ENCODE results near the gene UBE2F. TPM values are rescaled to one million over a fixed set of nuclear protein-coding genes. Genes with fewer than 3 reads are reported as not detected.

The UBE2F gene
- total RNA-seq, 1 experiment from 2014 or later, result 116 TPM

DNA sequence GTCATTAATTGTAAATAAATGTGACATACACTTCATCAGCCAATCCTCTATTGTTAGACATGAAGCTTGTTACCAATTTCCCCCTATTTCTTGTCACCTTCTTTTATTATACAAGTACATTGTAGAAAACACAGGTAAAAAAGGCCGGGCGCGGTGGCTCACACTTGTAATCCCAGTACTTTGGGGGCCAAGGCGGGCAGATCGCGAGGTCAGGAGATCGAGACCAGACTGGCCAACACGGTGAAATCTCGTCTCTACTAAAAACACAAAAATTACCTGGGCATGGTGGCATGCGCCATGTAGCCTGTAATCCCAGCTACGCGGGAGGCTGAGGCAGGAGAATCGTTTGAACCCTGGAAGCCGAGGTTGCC is 42.7 kb upstream of the UBE2F start:
- Mint-ChIP-seq H3K27me3 (ENCODE audit: insufficient read depth, unreplicated experiment) (no peaks in the 10 kb centered on the region), H3K4me3 (ENCODE audit: unreplicated experiment) (no peak overlapping the region), H3K9me3 (ENCODE audit: unreplicated experiment) (peaks cover 7% of the 10 kb centered on the region), H3K27ac (ENCODE audit: low read depth, unreplicated experiment) (peak overlapping the region; percentile 75), H3K4me1 (ENCODE audit: insufficient read depth, unreplicated experiment) (peaks cover 15% of the 10 kb centered on the region), H3K36me3 (ENCODE audit: insufficient read depth, unreplicated experiment) (no peaks in the 10 kb centered on the region)
- BruUV-seq (replicated peaks), result no TSS peak
- DNase-seq (ENCODE audit: unreplicated experiment), result no peak
- ChIA-PET CTCF (interaction anchor here (0.6 to 1.7 kb wide), 9 partner anchors 12 to 1239 kb away, joined by 3 to 5 read pairs (median 3); partner anchors contain the start of gene SCLY), POLR2A (no interaction called here)
- TF ChIP-seq CTCF (IDR thresholded peaks at IDR 0.05; ENCODE audit: unreplicated experiment), result no peak
- intact Hi-C loops (cut with micrococcal nuclease), result no loop called here

GRCh38 chr2:237927135-237927534 is 39.7 kb upstream of the UBE2F start:
- Mint-ChIP-seq H3K4me3 (ENCODE audit: unreplicated experiment) (no peak overlapping the region), H3K27ac (ENCODE audit: low read depth, unreplicated experiment) (no peak overlapping the region), H3K9me3 (ENCODE audit: unreplicated experiment) (peaks cover 17% of the 10 kb centered on the region), H3K27me3 (ENCODE audit: insufficient read depth, unreplicated experiment) (no peaks in the 10 kb centered on the region), H3K4me1 (ENCODE audit: insufficient read depth, unreplicated experiment) (peaks cover 20% of the 10 kb centered on the region), H3K36me3 (ENCODE audit: insufficient read depth, unreplicated experiment) (no peaks in the 10 kb centered on the region)
- POLR2A ChIA-PET, result interaction anchor here (1.0 to 1.1 kb wide), 2 partner anchors 8 to 38 kb away, joined by 3 to 4 read pairs; no protein-coding TSS in a partner anchor
- DNase-seq (ENCODE audit: unreplicated experiment), result no peak
- no TSS peak for BruUV-seq (replicated peaks)
- TF ChIP-seq CTCF (IDR thresholded peaks at IDR 0.05; ENCODE audit: unreplicated experiment), result no peak
- CTCF ChIA-PET, result interaction anchor here (0.8 kb wide), 1 partner anchor 103 kb away, joined by 3 read pairs; no protein-coding TSS in a partner anchor
- intact Hi-C loops (cut with micrococcal nuclease), result no loop called here

DNA sequence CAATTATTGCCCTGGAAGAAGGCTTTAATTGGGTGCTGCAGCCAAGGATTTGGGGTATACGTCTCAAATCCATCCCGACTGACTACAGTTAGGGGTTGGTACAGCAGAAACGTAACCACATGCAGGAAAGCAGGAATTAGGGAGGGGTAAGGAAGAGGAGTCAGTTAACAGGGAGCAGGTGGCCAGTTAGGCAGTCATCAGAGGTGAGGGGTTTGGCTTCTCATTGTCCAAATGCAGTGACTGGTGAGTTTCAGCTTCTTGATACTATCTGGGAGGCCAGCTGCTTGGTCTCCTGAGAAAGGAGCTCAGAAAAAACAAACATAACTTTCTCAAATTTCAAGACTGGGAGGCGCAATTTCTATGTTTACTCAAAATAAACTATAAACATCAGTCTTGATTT is 38.8 kb upstream of the UBE2F start:
- CTCF ChIA-PET, result interaction anchor here (1.4 kb wide), 1 partner anchor 12 kb away, joined by 3 read pairs; no protein-coding TSS in a partner anchor
- POLR2A ChIA-PET, result interaction anchor here (1.0 kb wide), 1 partner anchor 37 kb away, joined by 3 read pairs; no protein-coding TSS in a partner anchor
- no TSS peak for BruUV-seq (replicated peaks)
- no peak for TF ChIP-seq CTCF (IDR thresholded peaks at IDR 0.05; ENCODE audit: unreplicated experiment)
- Mint-ChIP-seq H3K4me3 (ENCODE audit: unreplicated experiment) (no peak overlapping the region), H3K27ac (ENCODE audit: low read depth, unreplicated experiment) (no peak overlapping the region), H3K4me1 (ENCODE audit: insufficient read depth, unreplicated experiment) (peaks cover 20% of the 10 kb centered on the region), H3K27me3 (ENCODE audit: insufficient read depth, unreplicated experiment) (no peaks in the 10 kb centered on the region), H3K36me3 (ENCODE audit: insufficient read depth, unreplicated experiment) (no peaks in the 10 kb centered on the region), H3K9me3 (ENCODE audit: unreplicated experiment) (peaks cover 17% of the 10 kb centered on the region)
- DNase-seq (ENCODE audit: unreplicated experiment), result no peak
- intact Hi-C loops (cut with micrococcal nuclease), result no loop called here

DNA sequence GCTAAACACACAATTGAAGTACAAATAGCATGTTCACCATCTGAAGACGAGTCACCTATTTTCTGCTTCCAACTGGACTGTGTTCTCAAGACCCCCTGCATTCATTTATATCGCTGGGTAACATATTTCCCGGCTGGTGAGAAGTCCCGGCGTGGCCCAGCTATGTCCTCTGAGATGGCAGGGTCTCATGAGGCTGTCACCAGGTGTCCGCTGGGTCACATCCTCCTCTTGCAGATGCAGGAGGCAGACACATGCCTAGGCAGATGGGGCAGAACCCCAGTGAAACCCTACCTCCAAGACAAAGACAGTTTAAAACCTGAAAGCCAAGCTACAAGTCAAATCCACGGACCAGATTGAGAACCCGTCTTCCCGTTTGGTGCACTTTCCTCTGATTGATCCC is 36.8 kb upstream of the UBE2F start:
- Mint-ChIP-seq H3K4me1 (ENCODE audit: insufficient read depth, unreplicated experiment) (peaks cover 23% of the 10 kb centered on the region), H3K36me3 (ENCODE audit: insufficient read depth, unreplicated experiment) (no peaks in the 10 kb centered on the region), H3K4me3 (ENCODE audit: unreplicated experiment) (no peak overlapping the region), H3K9me3 (ENCODE audit: unreplicated experiment) (peaks cover 10% of the 10 kb centered on the region), H3K27ac (ENCODE audit: low read depth, unreplicated experiment) (no peak overlapping the region), H3K27me3 (ENCODE audit: insufficient read depth, unreplicated experiment) (no peaks in the 10 kb centered on the region)
- no peak for DNase-seq (ENCODE audit: unreplicated experiment)
- BruUV-seq (replicated peaks), result no TSS peak
- no peak for TF ChIP-seq CTCF (IDR thresholded peaks at IDR 0.05; ENCODE audit: unreplicated experiment)
- POLR2A ChIA-PET, result no interaction called here
- intact Hi-C loops (cut with micrococcal nuclease), result no loop called here
- CTCF ChIA-PET, result no interaction called here

All from MCF 10A (cell line).